Calu3 (cell line): ENCODE results near the gene ZNF784. TPM values are rescaled to one million over a fixed set of nuclear protein-coding genes. Genes with fewer than 3 reads are reported as not detected.
A peak's percentile ranks its signal among the peaks of the same experiment; 100 is the strongest.

Experiments used
- BruUV-seq: library from RNA; stranded (reverse); fragments of 400-500 nt; replicated peaks from 2 replicates; lab custom pipeline; 2021; lab: Mats Ljungman, UMichigan
- CTCF ChIA-PET: fragments of 300-600 bp; sonication (Branson Sonifier 250); formaldehyde crosslinking; loops from one replicate; lab custom pipeline; 2022; ENCODE audit warnings: antibody characterized with exemption; lab: Charles Lee
- DNase-seq: peaks from one replicate; pipeline ENCODE4 v3.0.0; 2022
- H3K27ac Mint-ChIP-seq: one replicate; pipeline ENCODE4 v1.8.0; 2022; ENCODE audit warnings: mixed read lengths; ENCODE audit not compliant: unreplicated experiment
- H3K27me3 Mint-ChIP-seq: one replicate; pipeline ENCODE4 v1.8.0; 2022; ENCODE audit warnings: mixed read lengths; ENCODE audit not compliant: unreplicated experiment
- H3K36me3 Mint-ChIP-seq: one replicate; pipeline ENCODE4 v1.8.0; 2022; ENCODE audit warnings: mild to moderate bottlenecking, moderate library complexity, mixed read lengths; ENCODE audit not compliant: insufficient read depth, unreplicated experiment
- H3K4me1 Mint-ChIP-seq: one replicate; pipeline ENCODE4 v1.8.0; 2022; ENCODE audit warnings: mild to moderate bottlenecking, low read depth, mixed read lengths; ENCODE audit not compliant: unreplicated experiment
- H3K4me3 Mint-ChIP-seq: one replicate; pipeline ENCODE4 v1.8.0; 2022; ENCODE audit warnings: mild to moderate bottlenecking, low read depth, moderate library complexity, mixed read lengths; ENCODE audit not compliant: unreplicated experiment
- H3K9me3 Mint-ChIP-seq: one replicate; pipeline ENCODE4 v1.8.0; 2022; ENCODE audit warnings: low read depth, mixed read lengths; ENCODE audit not compliant: unreplicated experiment
- intact Hi-C: fragments of 100-400 bp; cut with micrococcal nuclease; formaldehyde crosslinking; loops from one replicate; pipeline ENCODE4 v1.10.0; 2022; ENCODE audit not compliant: unreplicated experiment
- total RNA-seq: library from RNA; stranded (reverse); gene quantifications from 2 replicates; pipeline ENCODE4 v1.2.3, GENCODE V29; 2022
- TF ChIP-seq, protein P1 (sequence below): fragments of 200-600 bp; IDR thresholded peaks from one replicate; pipeline ENCODE4 v1.8.0; 2022; ENCODE audit warnings: antibody characterized with exemption; ENCODE audit not compliant: unreplicated experiment

Gene ZNF784
- total RNA-seq, 1 experiment from 2014 or later: 6.0 TPM

DNA sequence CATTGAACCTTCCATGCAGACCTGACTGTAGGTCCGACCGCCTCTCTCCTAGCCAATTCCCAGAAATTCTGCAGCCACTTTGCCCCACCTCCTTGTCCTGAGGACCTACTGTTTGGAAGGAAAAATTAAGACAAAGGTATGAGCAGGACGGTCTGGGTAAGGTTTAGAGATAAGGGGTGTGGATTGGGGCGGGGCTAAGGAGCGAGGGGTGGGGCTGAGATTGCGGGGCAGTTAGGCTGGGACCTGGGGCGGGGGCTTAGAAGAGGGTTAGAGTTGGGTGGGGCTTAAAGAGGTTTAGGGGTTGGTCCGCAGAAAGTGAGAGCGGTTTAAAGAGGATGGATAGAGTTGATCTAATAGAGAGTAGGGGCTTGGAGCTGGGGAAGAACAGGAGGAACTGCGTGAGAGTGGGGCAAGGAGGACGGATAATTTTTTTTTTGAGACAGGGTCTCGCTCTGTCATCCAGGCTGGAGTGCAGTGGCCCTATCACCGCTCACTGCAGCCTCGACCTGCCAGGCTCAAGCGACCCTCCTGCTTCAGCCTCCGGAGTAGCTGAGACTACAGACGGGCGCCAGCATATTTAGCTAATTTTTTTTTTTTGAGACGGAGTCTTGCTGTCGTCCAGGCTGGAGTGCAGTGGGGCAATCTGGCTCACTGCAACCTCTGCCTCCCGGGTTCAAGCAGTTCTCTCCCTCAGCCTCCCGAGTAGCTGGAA is 20.6 kb downstream of the ZNF784 start:
- TF ChIP-seq, protein P1, sequence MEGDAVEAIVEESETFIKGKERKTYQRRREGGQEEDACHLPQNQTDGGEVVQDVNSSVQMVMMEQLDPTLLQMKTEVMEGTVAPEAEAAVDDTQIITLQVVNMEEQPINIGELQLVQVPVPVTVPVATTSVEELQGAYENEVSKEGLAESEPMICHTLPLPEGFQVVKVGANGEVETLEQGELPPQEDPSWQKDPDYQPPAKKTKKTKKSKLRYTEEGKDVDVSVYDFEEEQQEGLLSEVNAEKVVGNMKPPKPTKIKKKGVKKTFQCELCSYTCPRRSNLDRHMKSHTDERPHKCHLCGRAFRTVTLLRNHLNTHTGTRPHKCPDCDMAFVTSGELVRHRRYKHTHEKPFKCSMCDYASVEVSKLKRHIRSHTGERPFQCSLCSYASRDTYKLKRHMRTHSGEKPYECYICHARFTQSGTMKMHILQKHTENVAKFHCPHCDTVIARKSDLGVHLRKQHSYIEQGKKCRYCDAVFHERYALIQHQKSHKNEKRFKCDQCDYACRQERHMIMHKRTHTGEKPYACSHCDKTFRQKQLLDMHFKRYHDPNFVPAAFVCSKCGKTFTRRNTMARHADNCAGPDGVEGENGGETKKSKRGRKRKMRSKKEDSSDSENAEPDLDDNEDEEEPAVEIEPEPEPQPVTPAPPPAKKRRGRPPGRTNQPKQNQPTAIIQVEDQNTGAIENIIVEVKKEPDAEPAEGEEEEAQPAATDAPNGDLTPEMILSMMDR: no peak
- H3K4me3 Mint-ChIP-seq: peak overlapping the region; percentile 86
- peaks cover 37% of the 10 kb centered on the region for H3K4me1 Mint-ChIP-seq
- H3K27me3 Mint-ChIP-seq: no peaks in the 10 kb centered on the region
- H3K9me3 Mint-ChIP-seq: no peaks in the 10 kb centered on the region
- H3K27ac Mint-ChIP-seq: peak overlapping the region; percentile 41
- CTCF ChIA-PET: interaction anchor here (0.8 to 1.6 kb wide), 3 partner anchors 9 to 394 kb away, joined by 3 to 5 read pairs (median 5); partner anchors contain the start of genes PTPRH and ZNF784
- BruUV-seq: no TSS peak
- no peak for DNase-seq
- peaks cover 79% of the 10 kb centered on the region for H3K36me3 Mint-ChIP-seq
- intact Hi-C loops: no loop called here

DNA sequence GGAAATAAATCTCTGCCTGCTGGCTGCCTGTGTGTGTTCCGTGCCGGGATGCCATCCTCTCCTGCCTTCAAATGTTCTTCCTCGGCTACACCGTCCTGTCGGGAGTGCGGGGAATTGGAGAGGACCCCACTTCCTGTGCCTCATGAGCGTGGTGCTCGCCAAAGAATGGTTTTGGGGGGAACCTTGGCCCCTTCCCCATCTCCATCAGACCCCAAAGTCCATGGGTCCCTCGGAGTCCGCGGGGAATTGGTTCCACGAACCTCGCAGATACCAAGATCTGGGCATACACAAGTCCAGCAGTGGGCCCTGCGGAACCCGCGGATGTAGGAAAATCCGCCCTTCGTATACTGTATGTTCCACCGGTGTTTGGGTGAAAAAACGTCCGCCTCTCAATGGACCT is 21.3 kb downstream of the ZNF784 start:
- DNase-seq: no peak
- no TSS peak for BruUV-seq
- intact Hi-C loops: no loop called here
- Mint-ChIP-seq H3K27ac (no peak overlapping the region), H3K4me1 (peaks cover 40% of the 10 kb centered on the region), H3K36me3 (peaks cover 85% of the 10 kb centered on the region), H3K27me3 (no peaks in the 10 kb centered on the region), H3K4me3 (no peak overlapping the region), H3K9me3 (no peaks in the 10 kb centered on the region)
- CTCF ChIA-PET: no interaction called here
- TF ChIP-seq, protein P1: no peak

DNA sequence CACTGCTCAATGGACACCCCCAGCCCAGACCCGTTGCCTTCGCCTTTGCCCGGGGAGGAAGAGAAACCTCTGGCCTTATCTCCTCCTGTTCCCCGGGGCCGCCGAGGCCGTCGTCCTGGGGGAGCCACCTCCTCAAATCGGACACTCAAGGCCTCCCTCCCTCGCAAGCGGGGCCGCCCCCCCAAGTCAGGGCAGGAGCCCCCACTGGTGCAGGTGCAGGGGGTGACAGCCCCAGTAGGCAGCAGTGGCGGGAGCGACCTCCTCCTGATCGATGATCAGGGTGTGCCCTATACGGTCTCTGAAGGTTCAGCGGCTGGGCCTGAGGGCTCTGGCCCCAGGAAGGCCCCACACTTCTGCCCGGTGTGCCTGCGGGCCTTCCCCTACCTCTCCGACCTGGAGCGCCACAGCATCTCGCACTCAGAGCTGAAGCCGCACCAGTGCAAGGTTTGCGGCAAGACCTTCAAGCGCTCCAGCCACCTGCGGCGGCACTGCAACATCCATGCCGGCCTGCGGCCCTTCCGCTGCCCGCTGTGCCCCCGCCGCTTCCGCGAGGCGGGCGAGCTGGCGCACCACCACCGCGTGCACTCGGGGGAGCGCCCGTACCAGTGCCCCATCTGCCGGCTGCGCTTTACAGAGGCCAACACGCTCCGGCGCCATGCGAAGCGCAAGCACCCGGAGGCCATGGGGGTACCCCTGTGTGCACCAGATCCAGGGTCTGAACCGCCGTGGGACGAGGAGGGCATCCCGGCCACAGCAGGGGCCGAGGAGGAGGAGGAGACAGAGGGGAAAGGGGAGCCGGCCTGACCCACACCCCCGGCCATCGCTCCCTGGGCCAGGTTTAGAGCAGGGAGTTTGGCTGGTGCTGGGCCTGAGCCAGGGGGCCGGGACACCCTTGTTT is 22.0 kb downstream of the ZNF784 start:
- Mint-ChIP-seq H3K4me1 (peaks cover 35% of the 10 kb centered on the region), H3K9me3 (no peaks in the 10 kb centered on the region), H3K36me3 (peaks cover 93% of the 10 kb centered on the region), H3K27ac (no peak overlapping the region), H3K27me3 (no peaks in the 10 kb centered on the region), H3K4me3 (peak overlapping the region; percentile 87)
- no peak for DNase-seq
- TF ChIP-seq, protein P1: no peak
- intact Hi-C loops: no loop called here
- CTCF ChIA-PET: no interaction called here
- no TSS peak for BruUV-seq

DNA sequence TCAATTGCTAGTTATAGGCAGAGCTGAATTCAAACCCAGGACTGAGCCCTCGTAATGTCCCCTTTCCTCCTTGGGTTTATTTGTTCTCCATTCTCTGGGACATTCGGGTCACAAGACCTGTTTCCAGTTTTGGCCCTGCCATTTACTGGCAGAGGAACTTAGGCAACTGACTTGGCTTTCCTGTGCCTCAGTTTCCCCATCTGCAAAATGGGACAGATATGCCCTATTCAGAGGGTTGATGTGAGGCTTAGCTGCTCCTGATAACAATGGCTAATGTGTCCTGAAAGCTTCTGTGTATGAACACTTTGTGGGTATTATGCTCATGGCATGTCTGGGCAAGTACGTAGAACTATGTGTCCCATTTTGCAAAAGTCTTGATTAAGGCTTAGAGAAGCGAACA is 23.3 kb downstream of the ZNF784 start:
- TSS peak; percentile 50 for BruUV-seq
- peak overlapping the region; percentile 87 for H3K4me3 Mint-ChIP-seq
- H3K27ac Mint-ChIP-seq: no peak overlapping the region
- CTCF ChIA-PET: interaction anchor here (0.7 kb wide), 1 partner anchor 23 kb away, joined by 3 read pairs; the partner anchor contains the start of gene ZNF784
- no peaks in the 10 kb centered on the region for H3K9me3 Mint-ChIP-seq
- H3K27me3 Mint-ChIP-seq: no peaks in the 10 kb centered on the region
- intact Hi-C loops: no loop called here
- no peak for DNase-seq
- TF ChIP-seq, protein P1: no peak
- H3K4me1 Mint-ChIP-seq: peaks cover 25% of the 10 kb centered on the region
- peaks cover 91% of the 10 kb centered on the region for H3K36me3 Mint-ChIP-seq
